GM20000 (cell line): ENCODE data around the gene ST3GAL3.

Source experiments
- DNase-seq: peaks from one replicate; pipeline ENCODE4 v3.0.0; 2012; ENCODE audit warnings: low spot score
- CTCF ChIP-seq: IDR thresholded peaks from 2 replicates; pipeline ENCODE4 v1.5.1; 2012; ENCODE audit warnings: mild to moderate bottlenecking, control low read depth; ENCODE audit errors: extremely low read depth, missing control alignments

ST3GAL3 gene

DNA sequence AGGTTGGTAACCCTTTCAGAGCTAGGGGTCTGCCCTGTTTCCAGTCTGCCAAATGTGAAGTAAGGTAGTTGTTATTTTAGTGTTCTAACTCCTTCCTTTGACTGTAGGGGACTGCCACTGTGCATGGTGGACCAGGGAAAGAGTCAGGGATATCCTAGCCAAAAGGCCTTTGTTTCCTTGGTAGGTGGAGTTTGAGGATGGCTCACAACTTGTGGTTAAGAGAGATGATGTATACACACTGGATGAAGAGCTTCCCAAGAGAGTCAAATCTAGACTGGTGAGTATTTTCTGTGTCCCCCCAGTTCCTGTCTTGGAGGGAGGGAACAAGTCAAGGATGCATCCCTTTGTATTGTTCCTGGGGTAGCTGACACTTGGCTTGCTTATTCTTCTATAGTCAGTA, 3.5 kb upstream of the ST3GAL3 start:
- no peak for DNase-seq
- TF ChIP-seq CTCF = no peak

- TF ChIP-seq CTCF = no peak
- DNase-seq = no peak
These were observed 2.5 kb upstream of the ST3GAL3 start for GRCh38 chr1:43704838-43705237.

DNA sequence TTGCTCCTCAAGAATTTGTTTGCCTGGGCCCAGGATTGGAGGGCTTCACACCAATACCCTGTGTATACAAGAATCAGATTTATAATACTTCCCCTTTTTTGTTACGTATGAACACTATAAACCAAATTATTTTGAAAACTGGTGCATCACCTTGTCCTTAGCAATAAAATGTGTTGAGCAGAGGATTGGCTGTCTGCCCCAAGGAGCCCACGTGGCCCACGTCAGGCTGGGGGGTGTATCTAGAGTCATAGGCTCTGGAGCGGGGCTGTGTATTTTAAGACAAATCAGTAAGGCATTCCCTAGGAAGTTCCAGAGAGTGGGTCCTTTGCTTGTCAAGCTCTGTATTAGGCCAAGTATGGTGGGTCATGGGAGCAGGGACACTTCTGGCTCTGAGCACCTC, 2.0 kb upstream of the ST3GAL3 start:
- TF ChIP-seq CTCF = no peak
- DNase-seq = no peak

- DNase-seq = no peak
- TF ChIP-seq CTCF = no peak
These were observed 1.2 kb upstream of the ST3GAL3 start for GRCh38 chr1:43705982-43706597.

GRCh38 chr1:43706598-43707189, 642 bp upstream of the ST3GAL3 start:
- no peak for TF ChIP-seq CTCF
- DNase-seq = no peak

DNA sequence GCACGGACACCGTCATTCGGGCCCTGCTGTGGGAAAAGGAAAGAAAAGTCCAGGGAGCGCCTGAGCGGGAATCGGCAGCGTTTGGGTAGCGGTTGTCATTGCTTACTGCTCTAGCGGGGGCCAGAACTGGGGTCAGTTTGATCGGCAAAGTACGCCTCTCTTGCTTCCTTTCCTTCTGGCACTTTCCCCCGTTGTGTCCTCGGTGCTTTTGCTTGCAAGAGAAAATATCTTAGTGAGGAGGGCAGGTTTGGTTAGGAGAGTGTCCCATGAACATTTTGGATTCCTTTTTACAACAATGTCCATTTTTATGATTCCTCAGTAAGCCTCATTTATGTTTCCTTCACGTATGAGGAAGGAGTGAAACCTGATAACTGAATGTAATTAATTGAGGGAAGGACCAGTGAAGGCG, 670 bp downstream of the ST3GAL3 start:
- DNase-seq = no peak
- TF ChIP-seq CTCF = no peak

DNA sequence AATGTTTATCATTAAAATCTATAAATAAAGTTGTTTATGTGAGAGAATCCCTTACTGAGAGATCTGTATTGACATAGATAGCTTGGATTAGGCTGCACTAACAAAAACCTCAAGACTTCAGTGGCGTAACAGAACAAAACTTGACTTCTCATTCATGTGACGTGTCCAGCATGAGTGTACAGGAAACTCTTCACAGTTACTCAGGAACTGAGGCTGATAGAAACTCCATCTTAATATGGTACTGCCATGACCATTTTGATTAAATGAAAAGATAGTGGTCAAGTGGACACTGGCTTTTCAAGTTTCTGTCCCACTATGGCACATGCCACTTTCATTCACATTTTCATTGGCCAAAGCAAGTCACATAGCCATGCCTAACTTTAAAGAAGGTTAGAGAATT, 3.7 kb downstream of the ST3GAL3 start:
- no peak for TF ChIP-seq CTCF
- no peak for DNase-seq
